Left ventricle myocardium inferior (tissue), 1 donor: ENCODE data around the gene TEAD4. TPM values are rescaled to one million over a fixed set of nuclear protein-coding genes. Genes with fewer than 3 reads are reported as not detected.

Experiments
- DNase-seq: peaks from one replicate; pipeline ENCODE4 v3.0.0-alpha.2; 2020
- H3K27ac ChIP-seq: fragments of 200-600 bp; replicated peaks from 2 replicates; pipeline ENCODE4 v1.8.0; 2021
- H3K27me3 ChIP-seq: fragments of 200-600 bp; 2 replicates; pipeline ENCODE4 v1.8.0; 2021; ENCODE audit warnings: low read depth
- H3K36me3 ChIP-seq: fragments of 200-600 bp; 2 replicates; pipeline ENCODE4 v1.8.0; 2021
- H3K4me1 ChIP-seq: fragments of 200-600 bp; 2 replicates; pipeline ENCODE4 v1.8.0; 2021
- H3K4me3 ChIP-seq: fragments of 200-600 bp; 2 replicates; pipeline ENCODE4 v1.8.0; 2021; ENCODE audit warnings: mild to moderate bottlenecking, moderate library complexity
- H3K9me3 ChIP-seq: fragments of 200-600 bp; replicated peaks from 2 replicates; pipeline ENCODE4 v1.8.0; 2021
- intact Hi-C: fragments of 100-400 bp; cut with micrococcal nuclease; formaldehyde crosslinking; loops from one replicate; pipeline ENCODE4 v1.11.0; 2022
- total RNA-seq: library from RNA; stranded (reverse); fragmentation: NEBNext Ultra II Directional; extraction: Animal tissue kit (Norgen Biotek cat#: 25700); gene quantifications from one replicate; pipeline ENCODE4 v1.2.1, GENCODE V29; 2021
- TF ChIP-seq, protein P1 (sequence below): fragments of 200-600 bp; IDR thresholded peaks from 2 replicates; pipeline ENCODE4 v1.8.0; 2021; ENCODE audit warnings: antibody characterized with exemption, mild to moderate bottlenecking, borderline replicate concordance
- donor health status: DM: no; HTN: yes; CAD: no; lungs with severe emphysema.

The TEAD4 gene
- total RNA-seq, 1 donor from 2014 or later = 6.7 TPM

DNA sequence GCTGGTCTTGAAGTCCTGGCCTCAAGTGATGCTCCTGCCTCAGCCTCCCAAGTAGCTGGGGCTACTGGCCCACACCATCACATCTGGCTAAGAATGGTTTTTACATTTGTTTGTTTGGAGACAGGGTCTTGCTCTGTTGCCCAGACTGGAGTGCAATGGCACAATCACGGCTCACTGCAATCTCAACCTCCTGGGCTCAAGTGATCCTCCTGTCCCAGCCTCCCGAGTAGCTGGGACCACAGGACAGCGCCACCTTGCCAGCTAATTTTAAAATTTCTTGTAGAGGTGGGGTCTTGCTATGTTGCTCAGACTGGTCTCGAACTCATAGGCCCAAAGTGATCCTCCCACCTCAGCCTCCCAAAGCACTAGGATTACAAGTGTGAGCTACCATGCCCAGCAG is 89.3 kb downstream of the TEAD4 start:
- intact Hi-C loops = no loop called here
- H3K36me3 ChIP-seq = no peaks in the 10 kb centered on the region
- H3K4me1 ChIP-seq = peaks cover 46% of the 10 kb centered on the region
- H3K9me3 ChIP-seq = no peaks in the 10 kb centered on the region
- peak overlapping the region; percentile 20 for H3K4me3 ChIP-seq
- DNase-seq = no peak
- H3K27me3 ChIP-seq = no peaks in the 10 kb centered on the region
- TF ChIP-seq, protein P1, sequence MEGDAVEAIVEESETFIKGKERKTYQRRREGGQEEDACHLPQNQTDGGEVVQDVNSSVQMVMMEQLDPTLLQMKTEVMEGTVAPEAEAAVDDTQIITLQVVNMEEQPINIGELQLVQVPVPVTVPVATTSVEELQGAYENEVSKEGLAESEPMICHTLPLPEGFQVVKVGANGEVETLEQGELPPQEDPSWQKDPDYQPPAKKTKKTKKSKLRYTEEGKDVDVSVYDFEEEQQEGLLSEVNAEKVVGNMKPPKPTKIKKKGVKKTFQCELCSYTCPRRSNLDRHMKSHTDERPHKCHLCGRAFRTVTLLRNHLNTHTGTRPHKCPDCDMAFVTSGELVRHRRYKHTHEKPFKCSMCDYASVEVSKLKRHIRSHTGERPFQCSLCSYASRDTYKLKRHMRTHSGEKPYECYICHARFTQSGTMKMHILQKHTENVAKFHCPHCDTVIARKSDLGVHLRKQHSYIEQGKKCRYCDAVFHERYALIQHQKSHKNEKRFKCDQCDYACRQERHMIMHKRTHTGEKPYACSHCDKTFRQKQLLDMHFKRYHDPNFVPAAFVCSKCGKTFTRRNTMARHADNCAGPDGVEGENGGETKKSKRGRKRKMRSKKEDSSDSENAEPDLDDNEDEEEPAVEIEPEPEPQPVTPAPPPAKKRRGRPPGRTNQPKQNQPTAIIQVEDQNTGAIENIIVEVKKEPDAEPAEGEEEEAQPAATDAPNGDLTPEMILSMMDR = no peak
- peak overlapping the region; percentile 91 for H3K27ac ChIP-seq

DNA sequence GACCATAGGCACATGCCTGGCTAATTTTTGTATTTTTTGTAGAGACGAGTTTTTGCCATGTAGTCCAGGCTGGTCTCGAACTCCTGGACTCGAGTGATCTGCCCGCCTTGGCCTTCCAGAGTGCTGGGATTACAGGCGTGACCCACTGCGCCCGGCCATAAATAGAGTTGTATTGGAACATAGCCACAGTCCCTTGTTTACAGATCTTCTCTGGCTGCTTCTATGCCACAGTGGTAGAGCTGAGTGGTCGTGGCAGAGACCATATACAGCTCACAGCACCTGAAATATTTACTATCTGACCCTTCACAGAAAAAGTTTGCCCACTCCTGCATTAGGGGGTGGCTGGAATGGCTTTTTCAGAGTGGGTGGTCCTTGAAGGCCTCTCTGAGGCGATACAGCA is 90.0 kb downstream of the TEAD4 start:
- no peaks in the 10 kb centered on the region for H3K36me3 ChIP-seq
- H3K4me3 ChIP-seq = no peak overlapping the region
- no peaks in the 10 kb centered on the region for H3K9me3 ChIP-seq
- H3K27ac ChIP-seq = peak overlapping the region; percentile 91
- no peaks in the 10 kb centered on the region for H3K27me3 ChIP-seq
- intact Hi-C loops = no loop called here
- TF ChIP-seq, protein P1 = no peak
- peaks cover 41% of the 10 kb centered on the region for H3K4me1 ChIP-seq
- no peak for DNase-seq

DNA sequence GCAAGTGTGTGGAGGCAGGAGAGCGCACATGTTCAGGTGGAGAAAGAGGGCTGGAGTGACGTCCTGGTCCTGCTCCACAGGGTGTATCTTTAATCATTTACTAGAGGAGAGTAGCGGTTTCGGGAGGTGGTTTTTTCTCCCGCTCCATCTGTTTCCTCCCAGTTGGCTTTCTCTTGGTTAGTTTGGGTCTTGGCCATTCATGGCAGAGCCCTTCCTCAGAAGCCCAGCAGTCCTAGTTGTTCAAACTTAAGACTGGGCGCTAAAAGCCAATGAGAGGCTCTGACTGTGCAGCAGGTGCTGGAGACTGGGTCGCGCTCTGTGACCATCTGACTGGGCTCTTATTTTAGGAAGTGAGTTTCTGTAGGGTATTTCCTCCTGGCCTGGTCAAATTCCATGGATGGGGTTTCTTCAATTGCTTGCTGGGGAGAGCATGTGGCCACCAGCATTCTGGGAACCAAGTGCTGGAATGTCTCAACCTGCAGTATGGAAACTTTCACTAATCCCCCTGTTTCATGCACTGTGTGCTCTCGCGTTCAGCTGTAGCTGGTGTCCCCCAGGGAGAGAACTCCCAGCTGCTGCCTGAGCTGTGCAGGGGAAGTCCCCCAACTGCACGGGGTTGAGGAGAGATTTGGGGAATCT is 90.5 kb downstream of the TEAD4 start:
- TF ChIP-seq, protein P1 = no peak
- Histone ChIP-seq H3K9me3 (no peaks in the 10 kb centered on the region), H3K27ac (peak overlapping the region; percentile 91), H3K4me1 (peaks cover 35% of the 10 kb centered on the region), H3K27me3 (no peaks in the 10 kb centered on the region), H3K36me3 (no peaks in the 10 kb centered on the region), H3K4me3 (no peak overlapping the region)
- no peak for DNase-seq
- intact Hi-C loops = no loop called here

DNA sequence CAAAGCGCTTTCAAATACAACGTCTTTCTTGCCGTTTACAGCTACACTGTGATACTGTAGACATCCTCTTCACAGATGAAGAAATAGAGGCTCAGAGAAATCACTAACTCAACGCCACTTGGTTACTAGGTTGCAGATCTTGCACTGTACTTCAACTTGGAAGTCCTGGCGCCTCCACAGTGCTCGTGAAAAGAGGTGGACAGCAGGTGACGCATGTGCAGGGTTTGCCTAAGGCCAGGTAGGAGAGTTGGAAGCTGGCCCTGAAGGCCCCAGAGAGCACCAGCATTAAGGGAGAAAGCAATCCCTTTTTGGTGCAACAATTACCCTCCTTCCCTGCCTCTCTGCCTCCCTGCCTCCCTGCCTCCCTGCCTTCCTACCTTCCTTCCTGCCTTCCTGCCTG is 95.2 kb downstream of the TEAD4 start:
- TF ChIP-seq, protein P1 = no peak
- DNase-seq = no peak
- intact Hi-C loops = no loop called here
- H3K27me3 ChIP-seq = no peaks in the 10 kb centered on the region
- no peak overlapping the region for H3K4me3 ChIP-seq
- no peak overlapping the region for H3K27ac ChIP-seq
- H3K9me3 ChIP-seq = no peaks in the 10 kb centered on the region
- peaks cover 13% of the 10 kb centered on the region for H3K4me1 ChIP-seq
- H3K36me3 ChIP-seq = no peaks in the 10 kb centered on the region

DNA sequence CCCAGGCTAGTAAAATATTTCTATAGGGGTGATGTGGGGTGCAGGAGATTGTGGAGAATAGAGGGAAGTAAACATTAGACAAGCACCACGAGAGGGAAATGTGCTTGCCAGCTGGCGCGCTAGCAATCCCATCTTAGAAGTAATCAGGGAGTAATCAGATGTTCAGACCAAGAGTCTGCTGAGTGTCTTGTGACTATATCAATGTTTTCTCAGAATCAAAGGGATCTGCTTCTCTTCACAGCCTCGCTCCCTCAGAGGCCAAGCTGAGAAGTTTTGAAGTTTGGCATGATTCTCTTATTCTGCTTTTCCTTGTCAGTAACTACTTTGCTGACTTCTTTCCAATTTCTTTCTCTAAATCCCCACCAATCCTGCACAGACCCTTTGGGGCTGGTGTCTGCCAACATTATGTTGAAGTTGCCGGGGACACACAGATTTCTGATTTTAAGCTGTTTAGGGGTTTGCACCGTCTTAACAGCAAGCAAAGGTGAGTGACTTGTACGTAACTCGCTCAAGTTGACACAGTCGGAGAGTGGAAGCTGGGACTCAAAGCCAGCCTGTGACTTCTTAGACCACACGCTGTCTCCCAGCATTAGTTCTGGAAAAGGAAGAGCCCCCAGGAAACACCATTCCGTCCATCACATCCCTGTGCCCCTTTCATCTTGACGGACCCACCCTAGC is 96.0 kb downstream of the TEAD4 start:
- Histone ChIP-seq H3K27me3 (no peaks in the 10 kb centered on the region), H3K9me3 (no peaks in the 10 kb centered on the region), H3K4me3 (no peak overlapping the region), H3K27ac (peak overlapping the region; percentile 60), H3K4me1 (peaks cover 13% of the 10 kb centered on the region), H3K36me3 (no peaks in the 10 kb centered on the region)
- no peak for DNase-seq
- TF ChIP-seq, protein P1 = no peak
- intact Hi-C loops = no loop called here
